SK-N-MC (cell line): ENCODE results near the gene SIRT7.
A peak's percentile ranks its signal among the peaks of the same experiment; 100 is the strongest.

ENCODE experiments used
- DNase-seq: peaks from one replicate; pipeline ENCODE4 v3.0.0-alpha.2; 2011; ENCODE audit warnings: low read depth, low spot score
- H3K27ac ChIP-seq: fragments of 200-600 bp; sonication (generic); 2 replicates; pipeline ENCODE4 v1.5.1; 2016; ENCODE audit warnings: mixed run types
- H3K36me3 ChIP-seq: fragments of 200-600 bp; sonication (generic); 2 replicates; pipeline ENCODE4 v1.6.1; 2017; ENCODE audit warnings: antibody characterized with exemption, low read length, mixed read lengths; ENCODE audit not compliant: insufficient read depth
- H3K4me3 ChIP-seq: fragments of 200-600 bp; sonication (generic); 2 replicates; pipeline ENCODE4 v1.5.1; 2016
- H3K9ac ChIP-seq: fragments of 200-600 bp; sonication (generic); 2 replicates; pipeline ENCODE4 v1.8.0; 2017; ENCODE audit warnings: mixed run types, mixed read lengths; ENCODE audit not compliant: insufficient read length
- H3K9me3 ChIP-seq: fragments of 200-600 bp; sonication (generic); 2 replicates; pipeline ENCODE4 v1.6.1; 2017; ENCODE audit warnings: low read depth, mild to moderate bottlenecking, antibody characterized with exemption, low read length, moderate library complexity, mixed read lengths
- EZH2 ChIP-seq: fragments of 200-600 bp; sonication (generic); IDR thresholded peaks from one replicate; pipeline ENCODE4 v1.6.1; 2017; ENCODE audit warnings: antibody characterized with exemption
- FOXP2 ChIP-seq: optimal IDR thresholded peaks from 2 replicates; pipeline ENCODE3; 2011; ENCODE audit warnings: mild to moderate bottlenecking, moderate library complexity; ENCODE audit not compliant: insufficient read depth; ENCODE audit errors: extremely low read length, control extremely low read depth
- POLR2AphosphoS5 ChIP-seq: IDR thresholded peaks from 2 replicates; pipeline ENCODE4 v1.6.1; 2012; ENCODE audit warnings: mild to moderate bottlenecking, low read depth, low read length, borderline replicate concordance

The SIRT7 gene

GRCh38 chr17:81917565-81918332 is at the start of gene SIRT7:
TSS of gene SIRT7 (minus strand) at chr17:81918176. CDS start at chr17:81918131, 45 bp downstream.
- H3K27ac ChIP-seq, result peak within 1 kb of the TSS; percentile 50; the same call in 1 of the 2 replicates

GRCh38 chr17:81967244-81967532 is 49.2 kb upstream of the SIRT7 start:
- no peak for DNase-seq
- Histone ChIP-seq H3K27ac (no peak overlapping the region), H3K9me3 (peaks cover under 1% of the 10 kb centered on the region; the same call in 1 of the 2 replicates), H3K4me3 (no peak overlapping the region), H3K9ac (no peak overlapping the region), H3K36me3 (no peaks in the 10 kb centered on the region)
- no peak for TF ChIP-seq POLR2AphosphoS5
- TF ChIP-seq EZH2, result no peak

More at GRCh38 chr17:81917565-81918332, at the start of gene SIRT7:
- H3K4me3 ChIP-seq, result peak within 1 kb of the TSS; percentile 82
- no peak for DNase-seq
- H3K9me3 ChIP-seq, result no peaks in the 10 kb centered on the region
- no peak for TF ChIP-seq EZH2
- no peak for TF ChIP-seq FOXP2
- TF ChIP-seq POLR2AphosphoS5, result peak; percentile 53; the same call in 1 of the 2 replicates
- peaks cover 40% of the 10 kb centered on the region; the same call in 1 of the 2 replicates for H3K36me3 ChIP-seq
- peak within 1 kb of the TSS; percentile 74 for H3K9ac ChIP-seq

GRCh38 chr17:81966343-81967243 is 48.6 kb upstream of the SIRT7 start:
- H3K27ac ChIP-seq, result no peak overlapping the region
- no peaks in the 10 kb centered on the region for H3K9me3 ChIP-seq
- TF ChIP-seq EZH2 (no peak), FOXP2 (no peak), POLR2AphosphoS5 (no peak)
- no peak for DNase-seq
- no peak overlapping the region for H3K9ac ChIP-seq
- H3K4me3 ChIP-seq, result no peak overlapping the region
- no peaks in the 10 kb centered on the region for H3K36me3 ChIP-seq

- no peak for DNase-seq
- Histone ChIP-seq H3K4me3 (no peak overlapping the region), H3K27ac (no peak overlapping the region), H3K36me3 (no peaks in the 10 kb centered on the region), H3K9me3 (no peaks in the 10 kb centered on the region), H3K9ac (no peak overlapping the region)
- TF ChIP-seq FOXP2, result no peak
- TF ChIP-seq POLR2AphosphoS5, result no peak
- no peak for TF ChIP-seq EZH2
Observed at GRCh38 chr17:81964081-81964849, 46.3 kb upstream of the SIRT7 start.

GRCh38 chr17:81962499-81963441 is 44.8 kb upstream of the SIRT7 start:
- no peak overlapping the region for H3K4me3 ChIP-seq
- no peak overlapping the region for H3K27ac ChIP-seq
- H3K36me3 ChIP-seq, result no peaks in the 10 kb centered on the region
- no peak overlapping the region for H3K9ac ChIP-seq
- DNase-seq, result no peak
- no peak for TF ChIP-seq FOXP2
- no peak for TF ChIP-seq EZH2
- no peak for TF ChIP-seq POLR2AphosphoS5
- no peaks in the 10 kb centered on the region for H3K9me3 ChIP-seq

- DNase-seq, result no peak
- no peak overlapping the region for H3K4me3 ChIP-seq
- no peak overlapping the region for H3K27ac ChIP-seq
Observed at GRCh38 chr17:81961521-81962498, 43.8 kb upstream of the SIRT7 start.

GRCh38 chr17:81961087-81961511 is 43.1 kb upstream of the SIRT7 start, which contains the start of gene NOTUM:
TSS of gene NOTUM (minus strand) at chr17:81961187. CDS start at chr17:81960909, 278 bp downstream.
- Histone ChIP-seq H3K9me3 (no peaks in the 10 kb centered on the region), H3K9ac (peak within 1 kb of the TSS; percentile 26), H3K4me3 (peak within 1 kb of the TSS; percentile 75), H3K36me3 (no peaks in the 10 kb centered on the region), H3K27ac (no peak within 1 kb of the TSS)
- TF ChIP-seq EZH2 (no peak), FOXP2 (no peak), POLR2AphosphoS5 (no peak)
- DNase-seq, result no peak

More at GRCh38 chr17:81961521-81962498, 43.8 kb upstream of the SIRT7 start:
- TF ChIP-seq FOXP2 (no peak), POLR2AphosphoS5 (no peak), EZH2 (no peak)
- H3K36me3 ChIP-seq, result no peaks in the 10 kb centered on the region
- no peaks in the 10 kb centered on the region for H3K9me3 ChIP-seq
- no peak overlapping the region for H3K9ac ChIP-seq
